Skeletal muscle satellite cell (primary cell): ENCODE data around the gene CATSPERZ.

Source experiments
- H3K27me3 ChIP-seq: 2 replicates; pipeline ENCODE4 v1.7.0; 2013; ENCODE audit warnings: low read length; ENCODE audit not compliant: control insufficient read depth, insufficient read depth
- H3K36me3 ChIP-seq: 2 replicates; pipeline ENCODE4 v1.7.0; 2013; ENCODE audit warnings: mild to moderate bottlenecking, control low read depth, low read length; ENCODE audit not compliant: insufficient read depth
- H3K4me1 ChIP-seq: 2 replicates; pipeline ENCODE4 v1.7.0; 2013; ENCODE audit warnings: low read length; ENCODE audit not compliant: control insufficient read depth, insufficient read depth
- H3K4me2 ChIP-seq: 2 replicates; pipeline ENCODE4 v1.7.0; 2013; ENCODE audit warnings: mild to moderate bottlenecking, low read length
- H3K4me3 ChIP-seq: 2 replicates; pipeline ENCODE4 v1.7.0; 2013; ENCODE audit warnings: low read length
- H3K9ac ChIP-seq: 2 replicates; pipeline ENCODE4 v1.7.0; 2013; ENCODE audit warnings: mild to moderate bottlenecking, low read depth, low read length, moderate library complexity
- H3K9me3 ChIP-seq: replicated peaks from 2 replicates; pipeline ENCODE4 v1.7.0; 2013; ENCODE audit warnings: mild to moderate bottlenecking, control low read depth, low read length

The CATSPERZ gene

DNA sequence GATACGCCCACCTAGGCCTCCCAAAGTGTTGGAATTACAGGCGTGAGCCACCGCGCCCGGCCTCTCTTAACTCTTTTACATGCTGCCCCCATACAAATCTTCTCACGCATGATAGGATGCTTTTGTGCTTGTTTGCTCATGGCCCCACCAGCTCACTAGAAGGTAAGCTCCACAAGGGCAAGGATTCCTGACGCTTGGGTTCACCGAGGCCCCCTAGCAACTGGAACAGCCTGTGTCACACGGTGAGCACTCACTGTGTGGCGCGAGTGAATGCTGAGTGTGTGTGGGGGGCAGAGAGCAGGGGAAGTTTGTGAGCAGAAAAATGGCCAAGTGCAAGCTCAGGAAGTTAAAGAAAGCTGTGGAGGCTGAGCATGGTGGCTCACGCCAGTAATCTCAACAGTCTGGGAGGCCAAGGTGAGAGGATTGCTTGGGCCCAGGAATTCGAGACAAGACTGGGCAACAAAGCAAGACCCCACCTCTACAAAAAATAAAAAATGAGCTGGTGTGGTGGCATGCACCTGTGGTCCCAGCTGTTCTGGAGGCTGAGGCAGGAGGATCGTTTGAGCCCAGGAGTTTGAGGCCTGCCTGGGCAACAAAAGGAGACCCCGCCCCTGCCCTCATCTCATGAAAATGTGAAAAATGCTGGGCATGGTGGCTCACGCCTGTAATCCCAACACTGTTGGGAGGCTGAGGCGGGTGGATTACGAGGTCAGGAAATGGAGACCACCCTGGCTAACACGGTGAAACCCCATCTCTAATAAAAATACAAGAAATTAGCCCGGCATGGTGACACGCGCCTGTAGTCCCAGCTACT is 18.0 kb upstream of the CATSPERZ start:
- Histone ChIP-seq H3K9me3 (no peaks in the 10 kb centered on the region), H3K4me1 (peaks cover 20% of the 10 kb centered on the region), H3K36me3 (peaks cover 4% of the 10 kb centered on the region), H3K4me2 (no peak overlapping the region), H3K9ac (no peak overlapping the region), H3K27me3 (no peaks in the 10 kb centered on the region), H3K4me3 (no peak overlapping the region)

DNA sequence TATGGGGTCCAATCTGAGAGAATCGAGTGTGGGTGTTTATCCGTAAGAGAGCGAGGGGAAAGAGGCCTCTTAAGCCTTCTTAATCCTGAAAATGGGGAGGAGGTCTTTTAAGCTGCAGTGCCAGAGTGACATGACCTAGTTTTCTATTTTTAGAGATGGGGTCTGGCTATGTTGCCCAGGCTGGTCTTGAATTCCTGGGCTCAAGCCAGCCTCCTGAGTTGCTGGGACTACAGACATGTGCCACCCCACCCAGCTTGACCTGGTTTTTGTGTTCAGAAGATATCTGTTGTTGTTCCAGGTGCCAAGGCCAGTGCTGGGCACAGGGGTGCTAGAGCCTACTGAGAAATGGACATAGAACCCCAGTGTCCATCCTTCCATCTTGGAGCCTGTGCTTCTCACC is 17.1 kb upstream of the CATSPERZ start:
- no peak overlapping the region for H3K4me3 ChIP-seq
- H3K36me3 ChIP-seq = no peaks in the 10 kb centered on the region
- peak overlapping the region; percentile 99 for H3K4me2 ChIP-seq
- H3K9ac ChIP-seq = no peak overlapping the region
- no peaks in the 10 kb centered on the region for H3K27me3 ChIP-seq
- peaks cover 20% of the 10 kb centered on the region for H3K4me1 ChIP-seq
- H3K9me3 ChIP-seq = no peaks in the 10 kb centered on the region

DNA sequence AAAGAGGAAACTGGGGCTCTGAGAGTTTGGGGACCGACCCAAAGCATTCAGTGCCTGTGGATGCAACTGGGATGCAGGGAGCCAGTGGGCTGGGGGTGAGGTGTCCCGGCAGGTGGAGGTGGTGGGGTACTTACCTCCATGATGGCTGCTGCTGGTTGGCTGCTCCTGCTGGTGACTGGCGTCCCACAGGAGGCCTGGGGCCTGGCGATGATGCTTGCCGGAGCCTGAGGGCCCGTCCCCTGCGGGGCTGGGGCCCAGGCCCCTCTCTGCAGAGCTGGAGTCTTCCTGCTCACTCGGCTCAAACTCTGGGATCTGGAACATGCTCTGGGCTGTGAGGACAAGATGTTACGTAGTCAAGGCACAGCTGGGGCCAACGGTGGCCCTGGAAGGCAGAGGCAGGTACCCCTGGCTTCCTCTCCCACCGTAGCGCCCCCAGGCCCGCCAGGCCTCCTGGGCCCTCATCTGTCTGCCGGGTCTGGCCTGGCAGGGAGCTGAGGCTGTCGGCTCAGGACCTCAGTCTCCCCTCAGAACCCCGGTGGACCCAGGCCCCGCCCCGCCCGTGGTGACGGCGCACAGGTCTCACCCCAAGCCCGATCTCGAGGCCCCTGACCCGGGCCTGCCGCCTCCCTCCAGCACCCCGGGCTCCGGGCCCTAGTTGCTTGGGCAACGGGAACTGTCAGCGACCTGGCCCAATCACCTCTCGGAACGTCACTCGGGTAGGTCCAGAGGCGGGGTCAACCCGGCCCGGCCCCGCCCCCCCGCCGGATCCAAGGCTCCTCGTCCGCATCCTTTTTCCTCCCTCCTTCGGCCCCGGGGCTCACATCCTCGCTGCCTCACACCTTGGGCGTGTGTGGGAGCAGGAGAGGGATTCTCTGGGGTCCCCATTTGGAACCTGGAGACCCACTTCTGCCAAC is 15.9 kb upstream of the CATSPERZ start, which contains the start of gene BAD:
BAD (minus strand) TSS at position 618 of the 914 bp plus-strand sequence; CDS start at position 321, 297 bp downstream.
- peak within 1 kb of the TSS; percentile 84 for H3K4me3 ChIP-seq
- peaks cover 20% of the 10 kb centered on the region for H3K4me1 ChIP-seq
- no peaks in the 10 kb centered on the region for H3K9me3 ChIP-seq
- no peaks in the 10 kb centered on the region for H3K36me3 ChIP-seq
- H3K4me2 ChIP-seq = peak within 1 kb of the TSS; percentile 99
- no peaks in the 10 kb centered on the region for H3K27me3 ChIP-seq
- peak within 1 kb of the TSS; percentile 88 for H3K9ac ChIP-seq

GRCh38 chr11:64284962-64285884 is 14.9 kb upstream of the CATSPERZ start, which contains the start of gene GPR137:
TSS of gene GPR137 (plus strand) at chr11:64285848. CDS start at chr11:64286525, 677 bp downstream.
- Histone ChIP-seq H3K27me3 (peaks cover 1% of the 10 kb centered on the region), H3K36me3 (no peaks in the 10 kb centered on the region), H3K4me3 (peak within 1 kb of the TSS; percentile 84), H3K9me3 (no peaks in the 10 kb centered on the region), H3K4me1 (peaks cover 20% of the 10 kb centered on the region), H3K4me2 (peak within 1 kb of the TSS; percentile 99), H3K9ac (peak within 1 kb of the TSS; percentile 88)

DNA sequence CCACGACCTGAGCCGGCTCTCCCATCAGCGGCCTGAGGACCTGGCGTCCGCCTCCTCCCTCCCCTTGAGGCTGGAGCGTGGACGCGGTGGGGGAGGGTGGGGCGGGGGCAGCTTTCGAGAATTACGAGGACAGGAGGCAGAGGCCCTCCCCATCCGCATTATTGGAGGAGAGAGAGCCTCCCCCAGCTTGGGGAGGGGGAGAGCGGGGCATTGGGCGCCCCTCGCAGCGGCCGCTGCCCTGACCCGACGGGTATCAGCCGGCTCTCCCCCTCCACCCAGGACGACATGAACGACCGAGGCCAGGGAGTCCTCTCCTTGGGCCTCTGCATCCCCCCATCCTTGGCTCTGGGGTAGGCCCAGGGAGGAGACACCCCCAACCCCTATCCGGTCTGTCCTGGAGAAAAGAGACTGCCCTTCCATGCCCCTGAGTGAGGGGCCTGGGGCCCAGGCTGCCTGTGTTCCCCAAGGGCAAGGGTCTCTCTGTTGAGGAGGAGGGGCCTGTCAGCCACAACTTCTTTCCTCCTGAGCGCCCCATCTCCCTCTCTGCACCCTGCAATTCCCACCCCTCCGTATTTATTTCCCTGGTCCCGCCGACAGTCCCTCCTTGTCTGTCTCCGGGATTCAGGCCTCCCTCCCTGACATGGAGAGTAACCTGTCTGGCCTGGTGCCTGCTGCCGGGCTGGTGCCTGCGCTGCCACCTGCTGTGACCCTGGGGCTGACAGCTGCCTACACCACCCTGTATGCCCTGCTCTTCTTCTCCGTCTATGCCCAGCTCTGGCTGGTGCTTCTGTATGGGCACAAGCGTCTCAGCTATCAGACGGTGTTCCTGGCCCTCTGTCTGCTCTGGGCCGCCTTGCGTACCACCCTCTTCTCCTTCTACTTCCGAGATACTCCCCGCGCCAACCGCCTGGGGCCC is 14.0 kb upstream of the CATSPERZ start:
- peak overlapping the region; percentile 88 for H3K9ac ChIP-seq
- H3K27me3 ChIP-seq = peaks cover 11% of the 10 kb centered on the region
- no peaks in the 10 kb centered on the region for H3K9me3 ChIP-seq
- H3K4me3 ChIP-seq = peak overlapping the region; percentile 84
- H3K36me3 ChIP-seq = no peaks in the 10 kb centered on the region
- H3K4me2 ChIP-seq = peak overlapping the region; percentile 99
- peaks cover 20% of the 10 kb centered on the region for H3K4me1 ChIP-seq

DNA sequence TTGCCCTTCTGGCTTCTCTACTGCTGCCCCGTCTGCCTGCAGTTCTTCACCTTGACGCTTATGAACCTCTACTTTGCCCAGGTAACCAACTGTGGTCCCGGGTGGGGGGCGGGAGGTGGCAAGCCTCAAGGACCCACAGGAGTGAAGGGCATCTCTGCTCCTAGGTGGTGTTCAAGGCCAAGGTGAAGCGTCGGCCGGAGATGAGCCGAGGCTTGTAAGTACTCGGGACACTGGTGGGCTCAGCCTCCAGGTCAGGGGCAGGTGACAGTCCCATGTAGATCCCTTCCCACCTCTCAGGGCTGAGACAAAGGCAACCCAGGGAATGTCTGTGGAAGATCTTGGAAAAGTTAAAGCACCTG is 13.4 kb upstream of the CATSPERZ start:
- Histone ChIP-seq H3K4me1 (peaks cover 21% of the 10 kb centered on the region), H3K4me2 (no peak overlapping the region), H3K9ac (no peak overlapping the region), H3K9me3 (no peaks in the 10 kb centered on the region), H3K4me3 (no peak overlapping the region), H3K27me3 (peaks cover 16% of the 10 kb centered on the region), H3K36me3 (no peaks in the 10 kb centered on the region)

GRCh38 chr11:64287676-64288352 is 12.3 kb upstream of the CATSPERZ start:
- H3K4me1 ChIP-seq = peaks cover 28% of the 10 kb centered on the region
- H3K27me3 ChIP-seq = peaks cover 27% of the 10 kb centered on the region
- no peak overlapping the region for H3K9ac ChIP-seq
- no peaks in the 10 kb centered on the region for H3K9me3 ChIP-seq
- H3K4me2 ChIP-seq = no peak overlapping the region
- H3K36me3 ChIP-seq = no peaks in the 10 kb centered on the region
- no peak overlapping the region for H3K4me3 ChIP-seq

DNA sequence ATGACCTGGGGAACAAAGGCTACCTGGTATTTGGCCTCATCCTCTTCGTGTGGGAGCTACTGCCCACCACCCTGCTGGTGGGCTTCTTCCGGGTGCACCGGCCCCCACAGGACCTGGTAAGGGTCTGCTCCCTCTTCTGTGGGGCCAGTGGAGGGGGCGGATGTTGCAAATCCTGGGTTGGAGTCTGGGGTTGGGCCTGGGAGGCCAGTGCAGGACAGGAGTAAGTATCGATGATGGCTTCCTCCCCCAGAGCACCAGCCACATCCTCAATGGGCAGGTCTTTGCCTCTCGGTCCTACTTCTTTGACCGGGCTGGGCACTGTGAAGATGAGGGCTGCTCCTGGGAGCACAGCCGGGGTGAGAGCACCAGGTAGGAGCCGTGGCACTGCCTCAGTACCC is 11.8 kb upstream of the CATSPERZ start:
- Histone ChIP-seq H3K36me3 (no peaks in the 10 kb centered on the region), H3K9ac (no peak overlapping the region), H3K4me2 (no peak overlapping the region), H3K9me3 (no peaks in the 10 kb centered on the region), H3K27me3 (peaks cover 32% of the 10 kb centered on the region), H3K4me1 (peaks cover 26% of the 10 kb centered on the region), H3K4me3 (no peak overlapping the region)

- H3K9ac ChIP-seq = no peak overlapping the region
- peaks cover 19% of the 10 kb centered on the region for H3K4me1 ChIP-seq
- H3K4me3 ChIP-seq = no peak overlapping the region
- H3K9me3 ChIP-seq = no peaks in the 10 kb centered on the region
- no peak overlapping the region for H3K4me2 ChIP-seq
- no peaks in the 10 kb centered on the region for H3K36me3 ChIP-seq
- H3K27me3 ChIP-seq = peaks cover 39% of the 10 kb centered on the region
Measured at GRCh38 chr11:64289002-64289564, 11.1 kb upstream of the CATSPERZ start.
